Hematopoietic multipotent progenitor cell treated with erythropoietin and hydrocortisone succinate and interleukin-3 and kit ligand, for 4 days (in vitro differentiated cells): ENCODE measurements around the gene TCEANC.
A peak's percentile ranks its signal among the peaks of the same experiment; 100 is the strongest.

Experiments
- DNase-seq: peaks from one replicate; pipeline ENCODE4 v3.0.0-alpha.2; 2015

TCEANC gene

DNA sequence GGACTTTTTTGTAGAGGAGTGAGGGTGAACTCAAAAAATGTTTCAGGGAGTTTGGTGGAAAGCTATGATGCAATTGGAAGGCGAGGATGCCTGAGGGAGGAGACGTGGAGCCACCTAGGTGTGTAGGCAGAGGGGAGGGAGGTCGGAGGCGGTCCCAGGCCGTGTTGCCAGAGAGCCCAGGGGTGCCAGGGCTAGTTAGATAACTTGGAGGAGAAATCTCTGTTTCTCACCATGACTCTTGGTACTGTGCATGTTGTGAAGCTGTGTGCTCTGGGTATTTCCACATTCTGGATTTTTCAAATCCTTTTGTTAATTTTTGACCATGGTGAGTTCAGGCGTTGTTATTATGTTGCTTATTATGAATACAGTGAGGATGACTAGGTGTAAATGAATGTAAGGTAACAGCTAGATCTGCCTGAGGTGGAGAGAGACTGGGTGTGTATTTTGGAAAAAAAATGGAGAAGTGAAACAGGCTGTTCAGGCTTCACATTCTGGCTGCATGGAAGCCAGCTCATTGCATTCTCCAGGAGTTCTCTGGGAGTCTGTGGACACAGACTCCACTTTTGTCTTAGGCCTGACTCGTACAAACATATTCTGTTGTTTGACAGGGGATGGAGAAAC, 40.5 kb downstream of the TCEANC start:
- DNase-seq: no peak

GRCh38 chrX:13694359-13694758, 41.4 kb downstream of the TCEANC start:
- DNase-seq: no peak

GRCh38 chrX:13694983-13695382, 42.0 kb downstream of the TCEANC start:
- no peak for DNase-seq

- peak; percentile 12 for DNase-seq
Observed at GRCh38 chrX:13695601-13696115, 42.7 kb downstream of the TCEANC start.

GRCh38 chrX:13697455-13697854, 44.5 kb downstream of the TCEANC start:
- DNase-seq: peak; percentile 22

DNA sequence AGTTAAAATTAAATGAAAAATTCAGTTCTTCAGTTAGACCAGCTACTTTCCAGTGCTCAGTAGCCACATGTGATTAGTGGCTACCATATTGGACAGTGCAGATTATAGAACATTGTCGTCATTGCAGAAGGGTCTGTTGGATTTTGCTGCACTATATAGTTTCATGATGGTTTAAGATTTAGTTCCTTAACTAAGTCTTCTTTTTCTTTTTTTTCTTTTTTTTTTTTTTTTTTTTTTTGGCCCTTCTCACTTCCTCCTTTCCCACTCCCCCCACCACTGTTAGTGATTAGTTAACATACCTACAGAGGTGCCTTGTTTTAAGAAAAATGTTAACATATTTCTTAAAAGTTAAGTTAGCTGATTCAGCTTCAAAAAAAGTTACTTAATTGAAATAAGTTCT, 45.0 kb downstream of the TCEANC start:
- DNase-seq: peak; percentile 6

- DNase-seq: no peak
Observed at GRCh38 chrX:13698432-13698831, 45.5 kb downstream of the TCEANC start.

DNA sequence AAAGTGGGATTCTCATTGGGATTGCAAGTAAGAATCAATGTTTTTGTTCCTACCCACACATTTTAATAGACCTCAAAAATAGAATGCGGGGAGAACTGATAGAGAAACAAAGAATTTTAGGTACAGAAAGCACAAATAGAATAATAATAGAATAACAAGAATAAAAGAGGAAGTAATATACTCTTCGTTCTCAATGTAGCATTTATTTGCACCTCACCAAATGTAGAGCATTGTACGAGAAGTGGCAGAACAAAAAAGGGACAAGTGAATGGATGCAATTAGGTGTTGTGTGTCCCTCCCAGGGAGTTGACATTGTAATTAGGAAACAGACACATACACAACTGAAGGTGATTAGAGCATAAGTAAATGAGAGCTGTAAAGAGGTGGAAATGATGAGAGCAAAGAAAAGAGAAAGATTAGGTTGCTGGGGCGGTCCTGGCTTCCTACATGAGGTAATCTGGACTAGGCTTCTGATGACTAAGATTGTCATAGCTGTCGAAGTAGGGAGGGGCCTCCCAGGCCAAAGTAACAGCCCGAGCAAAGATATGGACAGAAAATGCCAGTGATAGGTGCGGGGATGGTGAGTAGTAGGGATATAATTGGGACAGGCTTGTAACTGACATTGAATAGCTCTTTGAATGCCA, 46.4 kb downstream of the TCEANC start:
- DNase-seq: peak; percentile 54

- peak; percentile 34 for DNase-seq
Observed at GRCh38 chrX:13700380-13700779, 47.4 kb downstream of the TCEANC start.

DNA sequence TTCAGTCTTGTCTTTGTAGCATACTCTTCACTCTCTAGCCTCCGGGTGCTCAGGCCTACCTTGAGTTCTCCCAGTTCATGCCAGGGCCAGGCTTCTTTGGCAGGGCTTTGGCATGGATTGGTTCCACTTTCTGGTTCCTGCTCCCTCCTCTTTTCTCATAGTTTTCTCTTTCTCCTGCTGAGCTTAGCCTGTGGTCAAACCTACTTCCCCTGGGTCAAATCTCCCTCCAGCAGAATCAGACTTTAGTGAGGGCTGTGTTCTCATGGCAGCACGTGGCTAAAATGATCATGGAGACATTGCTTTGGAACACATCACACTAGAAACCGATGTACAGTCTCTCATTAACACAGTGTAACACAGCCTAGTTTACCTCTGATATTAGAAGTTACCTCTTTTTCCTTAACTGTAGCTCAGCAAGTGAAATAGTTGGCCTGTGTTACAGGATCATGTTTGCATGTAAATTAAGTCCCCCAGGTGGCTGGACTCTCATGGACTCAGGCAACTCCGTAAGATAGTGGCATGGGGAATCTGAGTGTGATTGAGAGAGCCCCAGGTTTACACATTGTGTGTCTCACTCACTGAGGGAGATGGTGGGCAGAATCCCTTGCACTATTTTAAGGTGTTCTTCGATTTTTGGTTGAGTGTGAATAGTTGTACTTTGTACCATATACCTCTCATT, 49.3 kb downstream of the TCEANC start:
- peak; percentile 27 for DNase-seq

DNA sequence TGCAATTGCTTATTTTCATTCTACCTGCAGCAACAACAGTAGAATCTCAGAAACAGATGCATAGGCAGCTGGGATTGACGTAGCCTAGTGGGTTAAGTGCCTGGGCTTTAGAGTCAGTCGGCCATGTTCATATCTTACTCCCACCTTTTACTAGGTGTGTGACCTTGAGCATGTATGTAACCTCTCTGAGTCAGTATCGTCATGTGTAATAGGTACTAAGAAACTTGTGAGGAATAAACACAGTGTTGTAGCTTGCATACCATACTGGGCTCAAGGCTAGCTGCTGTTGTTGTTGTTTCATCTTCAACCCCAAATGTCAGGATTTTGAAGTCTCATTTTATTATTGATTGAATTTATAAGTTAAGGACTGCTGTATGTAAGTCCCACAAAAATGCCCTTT, 50.2 kb downstream of the TCEANC start:
- no peak for DNase-seq

- no peak for DNase-seq
Observed at GRCh38 chrX:13703589-13703988, 50.6 kb downstream of the TCEANC start.

GRCh38 chrX:13711141-13711540, 58.2 kb downstream of the TCEANC start:
- no peak for DNase-seq
